ENCODE measurements around the gene VPS37B.

DNA sequence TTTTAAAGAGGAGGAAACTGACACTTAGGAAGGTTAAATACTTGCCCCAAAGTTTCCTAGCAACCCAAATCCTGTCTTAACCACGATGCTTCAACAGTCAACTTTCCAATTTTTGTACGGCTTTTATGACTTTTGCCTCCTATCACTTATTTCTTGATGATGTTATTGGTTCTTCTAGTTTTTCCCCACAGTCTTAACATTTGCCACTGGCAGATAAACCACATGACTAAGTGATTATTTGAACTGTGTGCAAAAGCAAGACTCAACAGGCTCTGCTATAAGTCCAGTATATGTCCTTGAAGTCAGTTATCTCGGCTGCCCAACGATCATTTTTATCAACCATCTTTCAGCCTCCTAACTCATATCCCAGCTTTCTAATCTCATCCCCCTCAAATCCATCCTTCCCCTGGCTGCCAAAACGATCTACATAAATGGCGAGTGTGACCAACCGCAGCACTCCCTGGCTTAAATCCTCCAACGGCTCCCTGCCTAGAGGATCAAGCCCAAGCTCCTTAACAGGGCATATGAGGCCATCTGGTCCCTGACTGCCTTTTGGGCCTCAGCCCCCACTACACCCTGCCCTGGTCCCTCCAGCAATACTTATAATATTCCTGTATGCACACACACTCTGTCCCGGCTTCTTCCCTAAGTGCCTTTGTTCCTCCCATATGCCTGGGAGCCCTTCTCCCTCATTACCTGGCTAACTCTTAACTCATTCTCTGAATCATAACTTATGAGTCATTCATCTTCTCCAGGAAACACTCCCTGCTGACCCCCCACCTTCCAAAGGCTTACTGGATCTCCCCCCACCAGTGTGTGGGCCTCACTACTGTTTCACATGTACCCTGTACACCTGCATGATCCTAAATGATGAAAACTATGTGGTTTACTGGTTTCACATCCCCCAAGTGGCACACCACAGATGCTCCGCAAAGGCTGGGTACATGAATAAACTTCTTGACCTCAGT, 8.8 kb downstream of the VPS37B start:
- TF ChIP-seq, protein P1, sequence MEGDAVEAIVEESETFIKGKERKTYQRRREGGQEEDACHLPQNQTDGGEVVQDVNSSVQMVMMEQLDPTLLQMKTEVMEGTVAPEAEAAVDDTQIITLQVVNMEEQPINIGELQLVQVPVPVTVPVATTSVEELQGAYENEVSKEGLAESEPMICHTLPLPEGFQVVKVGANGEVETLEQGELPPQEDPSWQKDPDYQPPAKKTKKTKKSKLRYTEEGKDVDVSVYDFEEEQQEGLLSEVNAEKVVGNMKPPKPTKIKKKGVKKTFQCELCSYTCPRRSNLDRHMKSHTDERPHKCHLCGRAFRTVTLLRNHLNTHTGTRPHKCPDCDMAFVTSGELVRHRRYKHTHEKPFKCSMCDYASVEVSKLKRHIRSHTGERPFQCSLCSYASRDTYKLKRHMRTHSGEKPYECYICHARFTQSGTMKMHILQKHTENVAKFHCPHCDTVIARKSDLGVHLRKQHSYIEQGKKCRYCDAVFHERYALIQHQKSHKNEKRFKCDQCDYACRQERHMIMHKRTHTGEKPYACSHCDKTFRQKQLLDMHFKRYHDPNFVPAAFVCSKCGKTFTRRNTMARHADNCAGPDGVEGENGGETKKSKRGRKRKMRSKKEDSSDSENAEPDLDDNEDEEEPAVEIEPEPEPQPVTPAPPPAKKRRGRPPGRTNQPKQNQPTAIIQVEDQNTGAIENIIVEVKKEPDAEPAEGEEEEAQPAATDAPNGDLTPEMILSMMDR (IDR thresholded peaks at IDR 0.05): no peak
- TF ChIP-seq POLR2A (IDR thresholded peaks at IDR 0.05): no peak

Data from right lobe of liver (tissue), 4 donors.